DMS153 treated with DMSO at 0.1 percent for 48 hours (cell line): ENCODE results near the gene ACOXL.

ENCODE experiments used
- DNase-seq: peaks from one replicate; lab custom pipeline; 2025; ENCODE audit not compliant: unreplicated experiment; lab: John Stamatoyannopoulos, UW

Gene ACOXL

DNA sequence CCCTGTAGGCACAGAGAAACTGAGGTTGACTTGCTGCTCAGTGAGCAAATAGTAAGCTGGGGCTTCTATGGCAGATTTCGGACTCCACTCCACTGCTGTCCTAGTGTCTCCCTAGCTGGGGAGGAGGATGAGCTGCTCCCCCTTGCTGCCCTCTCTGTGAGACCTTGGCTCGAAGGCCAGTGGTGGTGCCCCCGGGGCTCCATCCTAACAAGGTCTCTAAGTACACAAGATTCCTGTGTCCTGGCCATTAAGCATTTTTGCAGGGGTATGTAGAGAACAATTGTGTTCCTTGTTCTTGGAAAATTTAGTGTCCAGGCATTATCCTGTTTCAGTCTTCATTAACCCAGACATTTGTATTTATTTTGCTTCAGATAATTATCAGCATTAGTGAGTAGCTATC lies 367.0 kb downstream of the ACOXL start:
- no peak for DNase-seq

DNA sequence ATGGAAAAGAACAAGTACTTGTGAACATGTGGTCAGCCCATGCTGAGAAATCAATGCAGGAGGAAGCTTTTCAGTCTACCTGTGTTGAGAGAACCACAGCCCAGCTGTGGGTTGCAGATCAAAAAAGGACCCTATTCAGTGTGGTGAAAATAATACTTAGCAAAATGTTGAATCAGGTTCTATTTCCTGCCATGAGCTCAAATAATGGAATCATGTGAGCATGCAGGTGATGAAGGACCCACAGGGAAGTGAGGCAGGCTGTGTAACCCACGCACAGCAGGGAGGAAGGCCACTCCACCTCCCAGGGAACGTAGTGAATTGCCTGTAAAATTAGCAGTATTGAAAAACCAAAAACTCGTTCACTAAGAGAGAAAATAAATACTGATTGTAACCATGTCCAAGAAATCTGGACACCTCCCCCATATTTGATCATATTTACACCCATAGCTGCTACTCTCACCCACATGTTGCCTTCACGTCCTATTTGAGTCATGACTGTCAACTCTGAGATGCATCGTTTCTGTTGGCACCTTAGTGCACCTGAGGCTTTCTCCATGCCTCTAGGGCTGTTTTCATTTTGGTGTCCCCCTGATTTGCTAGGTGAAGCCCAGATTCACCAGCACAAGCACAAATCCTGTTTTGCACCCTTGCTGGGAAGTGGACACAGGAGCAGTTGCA lies 367.9 kb downstream of the ACOXL start:
- DNase-seq, result no peak

DNA sequence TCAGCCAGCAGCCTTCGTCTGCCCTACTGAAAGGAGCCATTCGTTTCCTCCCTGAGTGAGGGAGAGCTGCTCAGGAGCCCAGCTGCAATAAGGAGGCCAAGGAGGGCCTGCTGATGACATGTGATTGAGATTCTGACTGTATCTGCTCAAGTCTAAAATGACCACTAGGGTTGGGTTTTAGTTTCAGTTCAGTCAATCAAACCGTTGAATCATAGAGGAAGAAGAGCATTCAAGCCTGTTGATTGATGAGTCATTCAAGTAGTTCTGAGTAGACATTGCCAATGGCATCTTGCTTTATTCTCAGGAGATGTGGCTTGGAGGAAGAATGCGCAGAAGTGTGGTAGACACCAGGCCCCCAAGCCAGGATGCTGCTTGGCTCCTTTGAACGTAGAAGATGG lies 368.4 kb downstream of the ACOXL start:
- DNase-seq, result no peak

DNA sequence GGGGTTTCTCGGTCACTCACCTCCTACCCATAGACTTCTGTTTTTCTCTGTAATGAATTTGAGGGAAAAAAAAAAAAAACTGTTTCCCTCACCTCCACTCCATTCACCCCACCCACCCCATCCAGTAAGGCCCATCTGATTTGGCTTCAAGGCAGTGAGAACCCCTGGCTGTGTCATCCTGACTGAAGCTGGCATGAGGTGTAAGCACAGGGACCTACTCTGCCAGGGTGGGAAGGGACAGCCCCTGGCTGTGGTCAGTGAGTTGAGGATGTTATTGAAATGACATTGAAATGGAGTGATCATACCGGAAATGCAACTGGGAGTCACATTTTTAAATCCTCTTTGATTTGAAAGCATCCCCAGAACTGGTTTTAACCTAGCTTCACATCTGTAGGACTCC lies 369.2 kb downstream of the ACOXL start:
- DNase-seq, result no peak

DNA sequence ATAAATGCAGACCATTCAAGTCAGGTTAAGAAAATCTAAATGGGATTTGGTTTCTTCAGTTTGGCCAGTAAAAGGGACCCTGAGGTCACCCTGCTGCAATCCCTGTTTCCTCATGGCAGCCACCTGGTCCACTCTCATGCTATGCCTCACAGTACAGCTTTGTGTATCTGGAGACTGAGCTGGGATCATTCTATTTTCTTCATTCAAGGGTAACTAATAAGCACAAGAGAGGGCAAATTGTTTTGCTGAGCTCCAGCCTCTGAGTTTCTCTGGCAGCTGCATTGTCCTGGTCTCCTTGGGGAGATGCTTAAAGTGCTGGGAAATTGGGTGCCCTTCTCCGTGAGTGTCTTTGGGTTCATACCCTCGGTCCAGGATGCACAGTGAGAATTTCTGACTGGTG lies 369.8 kb downstream of the ACOXL start:
- no peak for DNase-seq

DNA sequence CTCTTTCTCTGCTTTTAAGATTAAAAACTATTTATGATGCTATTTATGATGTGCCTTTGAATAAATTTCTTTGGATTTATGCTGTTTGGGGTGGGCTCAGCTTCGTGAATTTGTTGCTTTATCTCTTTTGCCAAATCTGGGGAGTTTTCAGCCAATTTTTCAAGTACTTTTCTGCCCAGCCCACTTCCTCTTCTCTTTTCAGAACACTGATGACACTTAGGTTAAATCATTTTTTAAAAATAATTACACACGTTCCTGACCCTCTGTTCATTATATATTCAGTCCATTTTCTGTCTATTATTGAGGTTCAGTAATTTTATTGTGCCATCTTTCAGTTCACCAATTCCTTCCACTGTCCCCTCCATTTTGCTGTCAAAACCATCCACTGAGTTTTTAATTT lies 373.6 kb downstream of the ACOXL start:
- no peak for DNase-seq

DNA sequence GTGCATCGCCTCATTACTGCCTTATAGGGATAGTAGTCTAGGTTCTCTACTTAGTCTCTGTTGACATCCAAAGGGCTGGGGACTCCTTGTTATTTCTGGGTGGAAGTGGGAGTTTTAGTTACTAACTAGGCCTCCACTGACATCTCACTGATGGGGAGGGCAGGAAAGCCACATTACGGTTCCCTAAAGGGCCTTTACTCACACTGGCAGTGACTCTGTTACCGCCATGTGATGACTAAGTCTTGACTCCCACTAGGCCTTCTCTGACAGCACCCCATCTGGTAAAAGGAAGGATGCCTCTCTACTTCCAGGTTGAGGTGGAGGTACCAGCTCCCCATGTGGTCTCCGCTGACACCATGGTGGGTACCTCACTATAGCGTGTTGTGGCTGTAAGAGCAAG lies 374.3 kb downstream of the ACOXL start:
- no peak for DNase-seq

DNA sequence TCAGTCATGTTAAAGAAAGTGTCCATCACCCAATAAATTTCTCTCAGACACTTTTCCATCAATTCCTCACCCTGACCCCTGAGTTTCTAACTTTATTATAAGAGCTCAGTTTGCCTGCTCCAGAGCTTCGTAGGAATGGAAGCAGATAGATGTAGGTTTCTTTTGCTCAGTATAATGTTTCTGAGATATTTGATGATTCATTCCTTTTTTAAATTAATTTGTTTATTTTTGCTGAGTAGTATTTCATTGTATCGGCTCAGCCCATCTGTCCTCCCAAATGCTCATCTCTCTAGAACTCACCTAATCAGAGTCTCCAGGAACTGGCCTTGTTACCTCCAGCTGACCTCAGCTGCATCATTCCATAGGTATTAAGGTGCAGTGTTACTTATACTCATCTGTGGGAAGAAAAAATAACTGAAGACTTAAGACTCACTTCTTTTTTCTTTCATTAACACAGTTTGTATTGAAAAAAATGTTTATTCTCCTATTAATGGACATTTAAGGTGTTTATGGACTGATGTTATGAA lies 376.4 kb downstream of the ACOXL start:
- no peak for DNase-seq

DNA sequence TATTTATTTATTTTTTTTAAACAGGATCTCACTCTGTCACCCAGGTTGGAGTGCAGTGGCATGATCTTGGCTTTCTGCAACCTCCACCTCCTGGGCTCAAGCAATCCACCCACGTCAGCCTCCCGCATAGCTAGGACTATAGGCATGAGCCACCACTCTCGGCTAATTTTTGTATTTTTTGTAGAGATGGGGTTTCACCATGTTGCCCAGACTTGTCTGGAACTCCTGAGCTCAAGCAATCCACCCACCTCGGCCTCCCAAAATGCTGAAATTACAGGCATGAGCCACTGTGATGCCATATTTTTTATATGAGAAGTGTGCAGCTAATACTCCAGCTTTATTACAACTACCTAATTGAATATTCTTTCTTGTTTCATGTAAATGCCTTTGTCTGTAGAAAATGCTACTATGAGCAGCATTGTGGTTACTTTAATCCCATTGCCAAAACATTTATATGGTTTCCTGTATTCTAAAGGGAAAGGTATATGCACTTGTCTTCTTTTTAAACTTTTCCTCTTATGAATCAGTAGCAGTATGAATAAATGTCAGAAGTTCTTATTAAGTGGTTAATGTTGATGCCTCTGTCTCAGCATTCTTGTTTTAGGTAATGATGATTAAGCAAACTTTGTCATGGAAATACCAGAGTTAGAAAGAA lies 378.9 kb downstream of the ACOXL start:
- no peak for DNase-seq

DNA sequence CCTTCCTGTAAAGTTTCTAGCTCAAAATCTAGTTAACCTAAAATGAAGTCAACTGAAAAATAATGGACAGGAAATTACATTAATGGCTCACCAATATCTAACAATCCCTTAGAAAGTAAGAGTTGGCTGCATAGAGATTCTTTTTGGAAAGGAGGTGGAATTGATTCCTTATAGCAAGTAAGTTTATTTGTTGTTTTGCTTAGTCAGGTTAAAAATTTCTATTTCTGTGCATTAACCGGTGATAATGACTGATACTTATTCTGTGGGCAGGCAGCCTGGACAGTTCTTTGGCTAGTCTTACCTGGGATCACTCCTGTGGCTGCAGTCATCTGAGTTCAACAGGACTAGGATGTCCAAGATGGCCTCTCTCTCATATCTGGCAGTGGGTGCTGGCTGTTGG lies 381.5 kb downstream of the ACOXL start:
- no peak for DNase-seq

DNA sequence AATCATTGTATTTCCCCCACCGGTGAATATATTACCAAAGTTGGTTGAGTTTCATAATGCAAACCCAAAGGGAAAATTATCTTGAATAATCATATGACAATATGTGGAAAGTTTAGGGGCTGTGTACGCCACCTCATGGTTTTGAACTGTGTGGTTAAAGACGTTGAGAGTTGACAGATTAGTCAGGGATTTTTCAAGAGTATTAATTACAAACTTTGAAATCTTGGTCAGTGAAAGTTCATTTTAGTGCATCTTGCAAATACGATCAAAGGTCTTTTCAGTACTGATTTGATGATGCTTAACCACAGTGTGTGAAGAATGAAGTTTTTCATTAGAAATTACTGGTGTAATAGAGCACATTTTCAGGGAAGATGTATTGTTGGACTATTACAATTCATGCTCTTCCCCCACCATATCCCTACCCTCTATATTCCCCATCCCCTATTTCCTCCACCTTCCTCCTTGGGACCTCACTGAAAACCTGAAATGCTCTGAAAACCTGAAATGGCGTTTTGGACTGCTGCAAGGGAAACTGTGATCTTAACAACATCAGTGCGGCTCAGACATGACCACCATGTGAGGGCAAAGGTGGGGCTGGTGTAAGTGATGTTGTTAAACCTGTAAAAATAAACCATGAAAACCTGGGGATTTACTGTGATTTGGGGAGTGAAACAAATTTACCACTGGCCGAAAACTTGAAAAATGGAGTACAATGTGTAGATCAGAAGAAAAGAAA lies 383.8 kb downstream of the ACOXL start:
- no peak for DNase-seq

DNA sequence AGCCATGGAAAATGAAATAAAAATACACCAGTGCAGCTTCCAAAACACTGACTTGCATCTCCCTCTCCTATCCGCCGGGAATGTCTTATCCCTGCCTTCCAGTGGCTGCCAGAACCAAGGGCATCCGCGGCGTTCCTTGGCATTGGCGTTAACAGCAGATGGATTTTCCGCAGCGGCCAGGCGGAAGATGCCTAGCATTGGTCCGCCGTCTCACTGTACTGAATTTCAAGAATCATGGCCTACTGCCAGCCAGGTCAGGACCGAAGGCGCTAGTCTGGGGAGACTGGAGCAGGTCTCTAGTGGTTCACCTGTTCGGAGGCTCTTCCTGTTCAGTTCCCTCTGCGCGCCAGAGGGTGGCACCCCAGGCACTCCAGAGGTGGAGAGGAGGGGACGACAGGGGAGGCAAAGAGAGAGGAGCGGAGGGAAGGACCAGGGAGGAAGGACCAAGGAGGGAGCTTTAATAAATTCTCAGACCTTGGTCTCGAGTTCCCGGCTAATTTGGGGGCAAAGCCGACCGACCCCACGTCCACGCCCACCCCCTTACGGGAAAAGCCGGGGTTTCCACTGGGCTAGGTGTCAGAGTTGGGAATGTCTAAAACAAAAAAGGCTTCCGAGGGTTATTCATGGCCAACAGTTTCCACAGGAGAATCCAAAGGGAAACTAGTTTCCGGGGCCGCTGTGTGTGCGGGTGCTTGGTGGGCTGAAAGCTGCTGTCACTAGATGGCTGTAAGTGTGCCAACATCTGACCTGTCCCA lies 384.6 kb downstream of the ACOXL start:
- DNase-seq, result peak; percentile 91

DNA sequence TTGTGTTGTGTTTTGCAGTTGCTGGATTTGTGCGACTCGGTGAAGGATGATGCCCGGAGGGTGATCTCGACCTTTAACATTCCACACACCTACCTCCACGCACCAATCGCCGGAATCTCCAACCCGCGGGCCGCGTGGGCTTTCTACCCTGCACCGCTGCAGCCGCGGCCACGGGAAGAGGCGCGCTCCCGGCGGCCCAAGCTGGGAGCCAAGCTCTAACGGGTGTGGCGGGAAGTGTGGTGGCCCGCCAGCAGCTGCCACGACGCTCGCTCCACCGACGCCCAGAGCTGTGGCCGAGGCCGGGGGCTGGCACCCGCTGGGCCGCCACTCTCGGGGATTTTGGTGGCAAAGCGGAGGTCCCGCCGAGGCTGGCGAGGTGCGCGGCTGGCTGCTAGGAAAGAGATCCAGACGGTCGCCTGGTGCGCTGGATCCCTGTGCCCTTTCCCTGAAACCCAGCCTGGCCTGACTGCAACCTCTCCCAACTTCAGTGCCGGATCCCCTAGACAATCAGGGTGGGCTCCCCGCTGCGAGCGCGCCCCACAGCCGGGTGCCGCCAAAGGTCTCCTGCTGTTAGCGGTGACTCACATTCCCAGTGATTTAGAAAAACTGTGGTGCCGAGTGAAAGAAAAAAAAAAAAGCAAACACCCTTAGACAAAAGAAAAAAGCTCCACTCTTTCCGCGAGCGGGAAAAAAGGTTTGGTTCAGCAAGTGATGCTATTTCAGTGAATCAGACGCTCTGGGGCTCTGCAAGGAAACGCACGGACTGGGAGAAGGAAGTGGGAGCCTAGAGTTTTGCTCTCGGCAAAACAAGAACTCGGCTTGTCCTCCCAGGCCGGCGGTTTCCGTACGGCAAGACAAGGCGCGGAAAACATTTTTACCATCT lies 385.5 kb downstream of the ACOXL start:
- DNase-seq, result peak; percentile 55

DNA sequence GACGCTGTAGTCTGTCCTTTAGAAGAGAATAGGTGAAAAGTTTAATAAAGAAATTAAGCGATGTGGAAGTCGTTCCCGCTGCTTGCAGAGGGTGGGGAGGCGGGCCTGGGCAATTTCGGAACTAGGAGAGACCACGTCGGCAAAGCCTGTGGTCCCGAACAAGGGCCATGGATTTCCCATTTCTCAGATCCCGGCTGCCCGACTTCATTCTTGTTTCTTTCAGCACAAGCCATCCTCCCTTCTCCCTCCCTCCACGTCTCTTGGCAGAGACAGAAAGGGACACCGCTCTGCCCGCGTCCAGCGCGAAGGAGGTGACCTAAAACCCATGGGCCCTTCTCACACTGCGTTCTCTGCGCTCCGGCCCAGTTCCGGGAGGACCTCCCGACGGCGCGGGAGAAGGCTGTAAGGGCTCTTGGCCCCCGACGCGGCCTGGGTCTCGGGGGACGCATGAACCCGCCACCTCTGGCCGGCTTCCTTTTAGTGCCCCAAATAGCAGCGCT lies 386.2 kb downstream of the ACOXL start:
- no peak for DNase-seq

DNA sequence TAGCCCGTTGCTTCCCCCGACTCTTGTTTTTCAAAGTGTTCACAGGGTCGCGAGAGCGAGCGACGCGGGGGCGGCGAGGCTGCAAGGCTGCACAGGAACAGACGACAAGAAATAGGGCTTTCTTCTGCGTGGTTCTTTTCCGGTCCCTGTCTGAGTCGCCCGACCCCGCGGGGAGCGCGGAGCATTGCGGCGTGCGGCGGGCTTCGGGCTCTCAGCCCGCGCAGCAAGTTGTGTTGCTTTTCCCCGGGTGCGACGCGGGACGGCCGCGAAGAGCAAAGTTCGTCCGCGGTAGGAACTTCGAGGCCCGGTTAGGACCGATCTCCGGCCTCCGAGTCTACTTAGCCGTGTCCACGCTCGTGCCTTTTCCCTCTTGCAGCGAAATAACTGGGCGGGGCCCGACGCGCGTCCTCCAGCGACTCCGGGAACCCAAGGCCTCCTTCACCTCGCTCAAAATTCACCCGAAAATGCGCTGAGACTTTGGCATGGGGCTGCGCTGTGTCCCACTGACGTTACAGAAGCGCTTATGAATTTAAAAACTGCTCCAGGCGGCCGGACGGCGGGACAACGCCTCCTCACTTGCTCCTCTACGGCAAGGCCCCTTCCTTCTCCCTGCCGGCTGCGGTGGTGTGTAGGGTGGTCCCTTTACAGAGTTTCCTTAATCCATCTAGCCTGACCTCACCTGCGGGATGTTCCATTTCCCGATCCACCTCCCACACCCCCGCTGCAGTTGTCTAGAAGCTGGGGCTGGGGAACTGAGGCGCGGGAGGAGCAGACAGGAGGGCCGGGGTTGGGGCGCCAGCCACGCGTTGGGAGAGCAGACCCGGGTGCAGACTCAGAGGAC lies 386.8 kb downstream of the ACOXL start:
- DNase-seq, result no peak

DNA sequence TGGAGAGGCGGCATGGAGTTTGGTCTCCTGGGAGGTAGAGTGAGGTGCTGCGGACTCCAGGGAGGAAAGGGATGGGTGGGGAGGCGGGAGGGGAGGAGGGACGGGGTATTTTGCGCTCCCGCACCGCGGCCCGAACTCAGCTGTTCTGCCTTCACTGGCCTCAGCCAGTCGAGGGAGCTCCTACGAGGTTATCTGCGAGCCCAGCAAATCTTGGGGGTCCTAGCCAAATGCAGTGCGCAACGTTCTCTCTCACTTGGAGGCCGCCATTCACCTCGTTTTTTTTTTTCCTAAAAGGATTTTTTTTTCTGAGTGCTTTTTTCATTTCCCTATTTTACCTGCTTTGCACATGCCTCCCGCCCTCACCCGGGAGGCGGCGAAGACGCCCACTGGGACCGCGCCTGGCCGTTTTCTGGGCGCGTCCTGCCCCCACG lies 387.5 kb downstream of the ACOXL start:
- no peak for DNase-seq

DNA sequence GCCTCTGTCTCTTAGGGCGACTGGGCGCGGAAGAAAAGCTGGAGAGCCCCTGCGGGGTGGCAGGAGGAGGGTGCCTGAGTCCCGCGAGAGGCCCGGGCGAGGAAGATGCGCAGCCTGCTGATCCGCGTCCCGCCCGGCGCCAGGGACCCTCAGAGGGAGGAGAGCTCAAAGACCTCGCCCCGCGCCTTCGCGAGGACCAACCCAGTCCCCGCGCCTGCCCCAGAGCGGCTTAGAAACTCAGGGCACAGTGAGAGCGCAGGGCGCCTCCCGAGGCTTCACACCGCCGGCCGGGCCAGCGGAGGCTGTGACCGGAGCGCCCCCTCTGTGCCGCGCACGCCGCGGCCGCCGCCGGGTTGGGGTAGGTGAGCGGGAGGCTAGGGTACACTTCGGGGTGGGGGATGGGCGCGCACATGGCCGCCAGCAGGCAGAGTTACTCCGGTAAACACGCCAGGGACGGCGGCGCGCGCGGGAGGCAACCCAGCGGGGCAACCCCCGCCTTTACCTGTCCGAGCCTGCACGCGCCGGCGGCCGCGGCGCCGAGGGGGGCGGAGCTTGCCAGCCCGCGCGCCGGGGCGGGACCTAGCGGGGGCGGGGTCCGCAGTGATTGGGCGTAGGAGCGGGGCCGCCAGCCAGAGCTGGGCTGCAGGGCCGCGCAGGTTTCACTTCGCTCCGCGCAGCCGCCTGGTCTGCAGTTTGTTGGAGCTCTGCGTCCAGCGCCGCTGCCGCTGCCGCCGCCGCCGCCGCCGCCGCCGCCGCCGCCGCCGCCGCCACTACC lies 388.1 kb downstream of the ACOXL start, which contains the start of gene BCL2L11:
BCL2L11 (plus strand) TSS at position 662 of the 775 bp plus-strand sequence. CDS start 2,832 bp downstream, outside the sequence.
- peak; percentile 91 for DNase-seq
